ENCODE data around the gene ANKRD44.

The ANKRD44 gene

GRCh38 chr2:197054437-197054836 is 256.1 kb downstream of the ANKRD44 start:
- no peak overlapping the region for H3K18ac ChIP-seq (ENCODE audit: low read length)
- H2BK5ac ChIP-seq (ENCODE audit: low read depth, low read length, poor library complexity), result no peak overlapping the region
- WGBS (ENCODE audit: extremely low coverage, insufficient coverage, insufficient read length), result no CpG with 5 or more reads among the region's 1 CpG
- no peaks in the 10 kb centered on the region for H3K4me1 ChIP-seq (ENCODE audit: control insufficient read depth in 1 of 2, insufficient read depth in 2 of 2, low read length in 2 of 2)
- no peak overlapping the region for H4K91ac ChIP-seq (ENCODE audit: low read depth, low read length)
- no peak overlapping the region for H3K23ac ChIP-seq (ENCODE audit: low read length)
- H4K12ac ChIP-seq (ENCODE audit: low read depth, low read length), result no peak overlapping the region
- no peak overlapping the region for H3K4ac ChIP-seq (ENCODE audit: low read depth, low read length)
- no peak overlapping the region for H3K4me3 ChIP-seq (ENCODE audit: low read depth, low read length)
- H2AK5ac ChIP-seq (ENCODE audit: low read length), result no peak overlapping the region
- H3K36me3 ChIP-seq (ENCODE audit: control insufficient read depth in 1 of 2, insufficient read depth in 2 of 2, low read length in 2 of 2), result no peaks in the 10 kb centered on the region
- no peaks in the 10 kb centered on the region for H3K27me3 ChIP-seq (ENCODE audit: insufficient read depth, low read length)
- H3K79me2 ChIP-seq (ENCODE audit: control insufficient read depth, insufficient read depth, low read length, poor library complexity), result no peaks in the 10 kb centered on the region
- H2BK120ac ChIP-seq (ENCODE audit: insufficient read depth, low read length, poor library complexity), result no peak overlapping the region
- no peak overlapping the region for H4K8ac ChIP-seq (ENCODE audit: low read depth, low read length)
- H3K27ac ChIP-seq (ENCODE audit: low read depth, low read length), result no peak overlapping the region
- H3K79me1 ChIP-seq (ENCODE audit: low read length), result no peaks in the 10 kb centered on the region
- H2AFZ ChIP-seq (ENCODE audit: insufficient read depth, low read length, poor library complexity), result no peak overlapping the region
- H3K9me3 ChIP-seq (ENCODE audit: insufficient read depth, low read depth, low read length), result peaks cover 1% of the 10 kb centered on the region
- no peak overlapping the region for H2BK12ac ChIP-seq (ENCODE audit: low read length)
- H3K14ac ChIP-seq (ENCODE audit: low read length), result no peak overlapping the region
- DNase-seq, result no peak
- no peak overlapping the region for H3K9ac ChIP-seq (ENCODE audit: low read length)
- H3K4me2 ChIP-seq (ENCODE audit: low read length), result no peak overlapping the region

GRCh38 chr2:197052356-197052755 is 258.2 kb downstream of the ANKRD44 start:
- Histone ChIP-seq H4K12ac (ENCODE audit: low read depth, low read length) (no peak overlapping the region), H3K27ac (ENCODE audit: low read depth, low read length) (no peak overlapping the region), H3K9me3 (ENCODE audit: insufficient read depth, low read depth, low read length) (peaks cover 1% of the 10 kb centered on the region), H4K8ac (ENCODE audit: low read depth, low read length) (no peak overlapping the region), H3K23ac (ENCODE audit: low read length) (no peak overlapping the region), H3K18ac (ENCODE audit: low read length) (no peak overlapping the region), H3K79me1 (ENCODE audit: low read length) (no peaks in the 10 kb centered on the region), H3K4me3 (ENCODE audit: low read depth, low read length) (no peak overlapping the region), H3K14ac (ENCODE audit: low read length) (no peak overlapping the region), H3K9ac (ENCODE audit: low read length) (no peak overlapping the region), H2AFZ (ENCODE audit: insufficient read depth, low read length, poor library complexity) (no peak overlapping the region), H3K36me3 (ENCODE audit: control insufficient read depth in 1 of 2, insufficient read depth in 2 of 2, low read length in 2 of 2) (no peaks in the 10 kb centered on the region), H2BK12ac (ENCODE audit: low read length) (no peak overlapping the region), H4K91ac (ENCODE audit: low read depth, low read length) (no peak overlapping the region), H3K27me3 (ENCODE audit: insufficient read depth, low read length) (no peaks in the 10 kb centered on the region), H3K4me1 (ENCODE audit: control insufficient read depth in 1 of 2, insufficient read depth in 2 of 2, low read length in 2 of 2) (no peaks in the 10 kb centered on the region), H2BK120ac (ENCODE audit: insufficient read depth, low read length, poor library complexity) (no peak overlapping the region), H3K79me2 (ENCODE audit: control insufficient read depth, insufficient read depth, low read length, poor library complexity) (no peaks in the 10 kb centered on the region), H3K4ac (ENCODE audit: low read depth, low read length) (no peak overlapping the region), H3K4me2 (ENCODE audit: low read length) (no peak overlapping the region), H2BK5ac (ENCODE audit: low read depth, low read length, poor library complexity) (no peak overlapping the region), H2AK5ac (ENCODE audit: low read length) (no peak overlapping the region)
- no CpG with 5 or more reads among the region's 4 CpGs for WGBS (ENCODE audit: extremely low coverage, insufficient coverage, insufficient read length)
- DNase-seq, result peak in 1 of 2 donors; percentile 21

DNA sequence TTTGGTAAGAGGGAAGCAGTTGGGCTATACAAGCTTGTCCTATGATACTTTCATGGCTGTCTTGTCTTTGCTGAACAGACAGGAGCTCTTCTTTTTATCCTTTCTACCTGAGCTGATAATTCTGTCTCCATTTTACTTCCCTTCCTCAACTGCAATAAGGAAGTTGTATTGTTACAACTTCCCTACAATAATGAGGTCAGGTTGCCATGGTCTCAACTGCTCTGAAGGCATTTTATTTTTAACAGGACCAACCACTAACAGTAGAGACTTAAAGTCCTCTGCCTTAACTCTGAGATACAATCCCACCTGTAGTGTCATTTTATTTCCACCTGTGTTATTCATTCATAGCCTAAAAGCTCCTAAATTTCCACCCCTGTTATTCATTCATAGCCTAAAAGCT is 265.5 kb downstream of the ANKRD44 start:
- no peak overlapping the region for H4K12ac ChIP-seq (ENCODE audit: low read depth, low read length)
- no peak overlapping the region for H3K23ac ChIP-seq (ENCODE audit: low read length)
- no peaks in the 10 kb centered on the region for H3K79me2 ChIP-seq (ENCODE audit: control insufficient read depth, insufficient read depth, low read length, poor library complexity)
- no peak overlapping the region for H4K91ac ChIP-seq (ENCODE audit: low read depth, low read length)
- H3K9ac ChIP-seq (ENCODE audit: low read length), result no peak overlapping the region
- no peak overlapping the region for H3K18ac ChIP-seq (ENCODE audit: low read length)
- H3K4me2 ChIP-seq (ENCODE audit: low read length), result no peak overlapping the region
- H3K4me1 ChIP-seq (ENCODE audit: control insufficient read depth in 1 of 2, insufficient read depth in 2 of 2, low read length in 2 of 2), result no peaks in the 10 kb centered on the region
- no peak overlapping the region for H3K27ac ChIP-seq (ENCODE audit: low read depth, low read length)
- no peak overlapping the region for H2BK120ac ChIP-seq (ENCODE audit: insufficient read depth, low read length, poor library complexity)
- H3K14ac ChIP-seq (ENCODE audit: low read length), result no peak overlapping the region
- H3K79me1 ChIP-seq (ENCODE audit: low read length), result no peaks in the 10 kb centered on the region
- no peaks in the 10 kb centered on the region for H3K36me3 ChIP-seq (ENCODE audit: control insufficient read depth in 1 of 2, insufficient read depth in 2 of 2, low read length in 2 of 2)
- no peak for DNase-seq
- H3K4me3 ChIP-seq (ENCODE audit: low read depth, low read length), result no peak overlapping the region
- no peaks in the 10 kb centered on the region for H3K27me3 ChIP-seq (ENCODE audit: insufficient read depth, low read length)
- H3K9me3 ChIP-seq (ENCODE audit: insufficient read depth, low read depth, low read length), result no peaks in the 10 kb centered on the region
- no peak overlapping the region for H2AFZ ChIP-seq (ENCODE audit: insufficient read depth, low read length, poor library complexity)
- H2AK5ac ChIP-seq (ENCODE audit: low read length), result no peak overlapping the region
- no peak overlapping the region for H2BK12ac ChIP-seq (ENCODE audit: low read length)
- H4K8ac ChIP-seq (ENCODE audit: low read depth, low read length), result no peak overlapping the region
- H2BK5ac ChIP-seq (ENCODE audit: low read depth, low read length, poor library complexity), result no peak overlapping the region
- no peak overlapping the region for H3K4ac ChIP-seq (ENCODE audit: low read depth, low read length)

DNA sequence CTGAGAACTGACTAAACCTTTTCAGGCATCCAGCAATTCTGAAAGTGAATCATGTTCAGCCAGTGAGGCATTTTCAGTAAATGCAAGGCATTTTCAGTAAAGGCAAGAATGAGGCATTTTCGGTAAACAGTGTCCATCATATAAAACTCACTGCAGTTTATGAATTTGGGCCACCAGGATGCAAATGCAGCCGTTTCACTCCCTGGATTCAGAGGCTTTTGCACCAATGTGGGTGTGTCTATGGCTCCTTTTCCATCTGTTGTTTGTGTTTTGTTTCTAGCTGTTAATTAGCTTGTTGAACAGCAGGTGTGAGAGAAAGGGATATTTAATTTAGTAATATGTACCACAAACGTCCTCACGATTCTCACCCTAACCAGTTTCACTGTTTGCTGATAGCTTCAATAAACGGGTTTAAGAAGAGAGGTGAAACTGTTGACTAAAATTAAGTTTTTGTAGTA is 267.8 kb downstream of the ANKRD44 start:
- Histone ChIP-seq H3K4me2 (ENCODE audit: low read length) (no peak overlapping the region), H3K79me2 (ENCODE audit: control insufficient read depth, insufficient read depth, low read length, poor library complexity) (no peaks in the 10 kb centered on the region), H3K4ac (ENCODE audit: low read depth, low read length) (no peak overlapping the region), H2BK120ac (ENCODE audit: insufficient read depth, low read length, poor library complexity) (no peak overlapping the region), H4K8ac (ENCODE audit: low read depth, low read length) (no peak overlapping the region), H3K36me3 (ENCODE audit: control insufficient read depth in 1 of 2, insufficient read depth in 2 of 2, low read length in 2 of 2) (no peaks in the 10 kb centered on the region), H2BK12ac (ENCODE audit: low read length) (no peak overlapping the region), H3K4me3 (ENCODE audit: low read depth, low read length) (no peak overlapping the region), H2AFZ (ENCODE audit: insufficient read depth, low read length, poor library complexity) (no peak overlapping the region), H3K27me3 (ENCODE audit: insufficient read depth, low read length) (no peaks in the 10 kb centered on the region), H3K18ac (ENCODE audit: low read length) (no peak overlapping the region), H3K23ac (ENCODE audit: low read length) (no peak overlapping the region), H3K14ac (ENCODE audit: low read length) (no peak overlapping the region), H4K12ac (ENCODE audit: low read depth, low read length) (no peak overlapping the region), H3K9me3 (ENCODE audit: insufficient read depth, low read depth, low read length) (no peaks in the 10 kb centered on the region), H3K9ac (ENCODE audit: low read length) (no peak overlapping the region), H4K91ac (ENCODE audit: low read depth, low read length) (no peak overlapping the region), H2BK5ac (ENCODE audit: low read depth, low read length, poor library complexity) (no peak overlapping the region), H3K4me1 (ENCODE audit: control insufficient read depth in 1 of 2, insufficient read depth in 2 of 2, low read length in 2 of 2) (no peaks in the 10 kb centered on the region), H3K27ac (ENCODE audit: low read depth, low read length) (no peak overlapping the region), H2AK5ac (ENCODE audit: low read length) (no peak overlapping the region), H3K79me1 (ENCODE audit: low read length) (no peaks in the 10 kb centered on the region)
- WGBS (ENCODE audit: extremely low coverage, insufficient coverage, insufficient read length), result no CpG with 5 or more reads among the region's 5 CpGs
- no peak for DNase-seq

All from trophoblast cell (in vitro differentiated cells and primary cell).